H1 (cell line): ENCODE data around the gene PAN2. TPM values are rescaled to one million over a fixed set of nuclear protein-coding genes. Genes with fewer than 3 reads are reported as not detected.

Experiments
- CTCF ChIA-PET: fragments of 300-600 bp; sonication (Branson Sonifier 250); formaldehyde crosslinking; loops from one replicate; lab custom pipeline; 2021; ENCODE audit not compliant: partially characterized antibody; lab: Charles Lee
- POLR2A ChIA-PET: fragments of 300-600 bp; sonication (Branson Sonifier 250); formaldehyde crosslinking; loops from one replicate; lab custom pipeline; 2021; ENCODE audit warnings: inconsistent platforms; ENCODE audit not compliant: partially characterized antibody; lab: Charles Lee
- DNase-seq, 2 experiments: peaks; one replicate each; pipeline versions ENCODE4 v3.0.0 to v3.0.0-alpha.2; 2010 to 2022; ENCODE audit warnings: low spot score in 2 of 2, low read depth in 1 of 2, mixed read lengths in 1 of 2
- FAIRE-seq: peaks from 2 replicates; lab custom pipeline; 2011; peaks lifted over from hg19 to GRCh38; lab: Jason Lieb, UNC
- H2AFZ ChIP-seq: 2 replicates; pipeline ENCODE4 v1.8.1; 2012; ENCODE audit warnings: low read length, inconsistent platforms
- H2AK5ac ChIP-seq: 2 replicates; pipeline ENCODE4 v1.6.1; 2013; ENCODE audit warnings: low read depth, low read length
- H2BK120ac ChIP-seq: replicated peaks from 2 replicates; pipeline ENCODE3; 2013; ENCODE audit warnings: low read depth, low read length, inconsistent platforms
- H2BK12ac ChIP-seq: 2 replicates; pipeline ENCODE4 v1.6.1; 2013; ENCODE audit warnings: low read depth, low read length
- H2BK15ac ChIP-seq: 2 replicates; pipeline ENCODE4 v1.6.1; 2013; ENCODE audit warnings: low read length
- H2BK20ac ChIP-seq: 2 replicates; pipeline ENCODE4 v1.6.1; 2013; ENCODE audit warnings: low read length
- H2BK5ac ChIP-seq: 2 replicates; pipeline ENCODE4 v1.6.1; 2013; ENCODE audit warnings: low read depth, low read length
- H3K14ac ChIP-seq: 2 replicates; pipeline ENCODE4 v1.6.1; 2013; ENCODE audit warnings: inconsistent platforms; ENCODE audit not compliant: insufficient read length
- H3K18ac ChIP-seq: 2 replicates; pipeline ENCODE4 v1.6.1; 2013; ENCODE audit warnings: low read length; ENCODE audit errors: extremely low read depth
- H3K23ac ChIP-seq: 2 replicates; pipeline ENCODE4 v1.6.1; 2013; ENCODE audit warnings: inconsistent platforms; ENCODE audit not compliant: insufficient read length
- H3K23me2 ChIP-seq: 2 replicates; pipeline ENCODE4 v1.6.1; 2013; ENCODE audit warnings: low read depth, low read length
- H3K27ac ChIP-seq: 2 replicates; pipeline ENCODE4 v1.6.1; 2011; ENCODE audit warnings: low read depth, low read length, inconsistent platforms
- H3K27me3 ChIP-seq, 4 experiments: replicated peaks in 1 of 4; 1 replicate in 1 of 4; 2 replicates in 3 of 4; pipeline versions ENCODE4 v1.6.1 to v1.8.1; 2011 to 2013; ENCODE audit warnings: low read length in 3 of 4, mild to moderate bottlenecking in 3 of 4, inconsistent platforms in 2 of 4, mixed read lengths in 2 of 4, moderate library complexity in 1 of 4; ENCODE audit not compliant: control insufficient read depth in 3 of 4, insufficient read depth in 3 of 4; ENCODE audit errors: extremely low read depth in 1 of 4
- H3K36me3 ChIP-seq, 4 experiments: 2 replicates each; pipeline versions ENCODE4 v1.6.1 to v1.8.1; 2011 to 2013; ENCODE audit warnings: mild to moderate bottlenecking in 4 of 4, low read length in 3 of 4, moderate library complexity in 2 of 4, control low read depth in 1 of 4, inconsistent platforms in 1 of 4; ENCODE audit not compliant: insufficient read depth in 4 of 4, control insufficient read depth in 2 of 4
- H3K4ac ChIP-seq: replicated peaks from 2 replicates; pipeline ENCODE3; 2013; ENCODE audit warnings: low read length, low read depth, mixed read lengths, inconsistent platforms; ENCODE audit not compliant: insufficient read length
- H3K4me1 ChIP-seq, 4 experiments: replicated peaks in 1 of 4; 1 replicate in 1 of 4; 2 replicates in 3 of 4; pipeline versions ENCODE4 v1.6.1 to v1.8.1; 2011 to 2013; ENCODE audit warnings: low read length in 3 of 4, inconsistent platforms in 2 of 4, mixed read lengths in 1 of 4; ENCODE audit not compliant: insufficient read depth in 4 of 4, control insufficient read depth in 3 of 4
- H3K4me2 ChIP-seq, 2 experiments: 2 replicates each; pipeline versions ENCODE4 v1.6.1 to v1.8.1; 2011 to 2013; ENCODE audit warnings: low read depth in 2 of 2, low read length in 2 of 2, control low read depth in 1 of 2, inconsistent platforms in 1 of 2, mild to moderate bottlenecking in 1 of 2; ENCODE audit not compliant: insufficient read depth in 1 of 2
- H3K4me3 ChIP-seq, 4 experiments: fragments of 200-600, 300-600 bp in 1 of 4; sonication (generic), shearing (Covaris generic), sonication (Bioruptor Twin) in 1 of 4; 2 replicates each; pipeline versions ENCODE4 v1.5.1 to v1.8.1; 2011 to 2016; ENCODE audit warnings: low read length in 4 of 4, low read depth in 3 of 4, control low read depth in 2 of 4, inconsistent platforms in 2 of 4, mild to moderate bottlenecking in 2 of 4, mixed read lengths in 1 of 4, moderate library complexity in 1 of 4; ENCODE audit not compliant: insufficient read depth in 2 of 4; ENCODE audit errors: extremely low read depth in 1 of 4
- H3K56ac ChIP-seq: replicated peaks from 2 replicates; pipeline ENCODE3; 2013; ENCODE audit warnings: low read depth, mild to moderate bottlenecking, mixed read lengths, low read length, inconsistent platforms; ENCODE audit not compliant: insufficient read length
- H3K79me1 ChIP-seq: 2 replicates; pipeline ENCODE4 v1.6.1; 2013; ENCODE audit warnings: low read depth, low read length, control low read depth
- H3K79me2 ChIP-seq, 2 experiments: 2 replicates each; pipeline versions ENCODE4 v1.6.1 to v1.8.1; 2012 to 2013; ENCODE audit warnings: low read length in 2 of 2, mild to moderate bottlenecking in 2 of 2, inconsistent platforms in 1 of 2; ENCODE audit not compliant: insufficient read depth in 2 of 2, control insufficient read depth in 1 of 2
- H3K9ac ChIP-seq, 4 experiments: replicated peaks in 1 of 4; 1 replicate in 1 of 4; 2 replicates in 3 of 4; pipeline versions ENCODE4 v1.6.1 to v1.8.1; 2011 to 2013; ENCODE audit warnings: low read depth in 3 of 4, low read length in 3 of 4, control low read depth in 2 of 4, mild to moderate bottlenecking in 2 of 4, moderate library complexity in 2 of 4, inconsistent platforms in 1 of 4; ENCODE audit errors: extremely low read depth in 1 of 4
- H3K9me3 ChIP-seq, 2 experiments: 2 replicates each; pipeline versions ENCODE4 v1.6.1 to v1.8.1; 2012 to 2013; ENCODE audit warnings: mild to moderate bottlenecking in 2 of 2, moderate library complexity in 2 of 2, control low read depth in 1 of 2, inconsistent platforms in 1 of 2, low read depth in 1 of 2, low read length in 1 of 2, mixed read lengths in 1 of 2; ENCODE audit not compliant: insufficient read depth in 2 of 2
- H4K20me1 ChIP-seq, 2 experiments: replicated peaks in 1 of 2; 2 replicates each; pipeline versions ENCODE3 to v1.8.1; 2011 to 2013; ENCODE audit warnings: inconsistent platforms in 2 of 2, low read length in 2 of 2, mild to moderate bottlenecking in 1 of 2; ENCODE audit not compliant: insufficient read depth in 2 of 2, control insufficient read depth in 1 of 2
- H4K5ac ChIP-seq: 2 replicates; pipeline ENCODE4 v1.6.1; 2013; ENCODE audit warnings: low read length, low read depth, mixed read lengths, inconsistent platforms; ENCODE audit not compliant: insufficient read length
- H4K8ac ChIP-seq: 2 replicates; pipeline ENCODE4 v1.8.0; 2013; ENCODE audit warnings: mild to moderate bottlenecking, moderate library complexity, low read length, inconsistent platforms; ENCODE audit not compliant: insufficient read depth; ENCODE audit errors: extremely low read depth
- H4K91ac ChIP-seq: replicated peaks from 2 replicates; pipeline ENCODE3; 2013; ENCODE audit warnings: low read length, mixed read lengths, inconsistent platforms; ENCODE audit not compliant: insufficient read length
- BACH1 ChIP-seq: IDR thresholded peaks from 2 replicates; pipeline ENCODE4 v1.6.1; 2012; ENCODE audit warnings: low read length, improper control_type of control experiment
- RAD21 ChIP-seq, 2 experiments: IDR thresholded peaks in 1 of 2; conservative IDR thresholded peaks in 1 of 2; 2 replicates each; pipeline ENCODE4 v1.6.1; 2011; ENCODE audit warnings: low read depth in 2 of 2, low read length in 2 of 2, improper control_type of control experiment in 1 of 2, inconsistent platforms in 1 of 2, mild to moderate bottlenecking in 1 of 2, moderate library complexity in 1 of 2
- RXRA ChIP-seq: IDR thresholded peaks from 2 replicates; pipeline ENCODE4 v1.6.1; 2011; ENCODE audit warnings: low read depth, mild to moderate bottlenecking, low read length, moderate library complexity; ENCODE audit not compliant: insufficient read depth
- WGBS, 2 experiments: shearing (Covaris generic) in 1 of 2; methylation state at CpG; one replicate each; pipeline versions ENCODE4 v1.1.6 to v1.1.7; 2013 to 2015; ENCODE audit warnings: low lambda C conversion rate in 2 of 2, mixed read lengths in 2 of 2, inconsistent platforms in 1 of 2, low coverage in 1 of 2, missing lambda C conversion rate in 1 of 2; ENCODE audit not compliant: insufficient replicate concordance in 2 of 2, insufficient coverage in 1 of 2, insufficient read length in 1 of 2; ENCODE audit errors: extremely low coverage in 1 of 2, missing lambda C conversion rate in 1 of 2; 5-methylcytosine and 5-hydroxymethylcytosine counted together
- polyA plus RNA-seq, 7 experiments: library from polyadenylated mRNA; depleted of rRNA in 3 of 7; stranded (reverse) in 5 of 7; unstranded in 2 of 7; fragments of >200 nt in 5 of 7; fragments of 200-250 nt in 2 of 7; gene quantifications; 1 replicate in 5 of 7; 2 replicates in 1 of 7; 4 replicates in 1 of 7; pipeline versions ENCODE4 v1.2.1 to v1.2.3, GENCODE V29; 2011 to 2013; ENCODE audit warnings: missing spikeins in 2 of 7, mixed read lengths in 2 of 7
- total RNA-seq: library from RNA; stranded (reverse); fragmentation: NEBNext Ultra II Directional; extraction: Animal tissue kit (Norgen Biotek cat#: 25700); gene quantifications from 2 replicates; pipeline ENCODE4 v1.2.1, GENCODE V29; 2021

Gene PAN2
- total and polyA plus RNA-seq, 2 of the 8 experiments (the other 6 are each of a cell fraction or from before 2014, with no cell fraction given), result 29.6 to 36.7 TPM

DNA sequence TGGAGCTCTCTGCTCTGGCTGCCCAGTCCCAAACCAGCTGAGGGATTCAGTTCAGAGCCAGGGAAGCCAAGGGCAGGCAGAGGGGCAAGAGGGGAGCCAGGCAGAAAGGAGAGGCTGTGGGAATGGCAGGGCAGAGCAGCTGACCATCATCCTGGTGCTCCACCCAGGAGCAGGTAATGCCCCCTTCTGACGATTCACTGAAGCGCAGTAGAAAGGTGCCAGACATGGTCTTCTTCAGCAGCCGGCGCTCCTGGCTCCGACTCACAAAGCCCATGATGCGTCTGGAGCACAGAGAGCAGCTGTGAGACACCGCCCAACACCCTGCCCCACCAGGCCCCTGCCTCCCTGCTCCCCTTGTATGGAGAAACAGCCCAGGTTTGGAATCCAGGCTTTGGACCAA is 12.9 kb upstream of the PAN2 start:
- peaks cover 13 to 57% (median 41%) of the 10 kb centered on the region in 4 experiments for H3K36me3 ChIP-seq
- H4K20me1 ChIP-seq, result no peaks in the 10 kb centered on the region
- H3K9ac ChIP-seq, result no peak overlapping the region
- no peak overlapping the region; the same call in 1 of the 2 replicates for H2BK5ac ChIP-seq
- no peak overlapping the region for H2AK5ac ChIP-seq
- no peaks in the 10 kb centered on the region; a peak in 1 of 4 replicates for H3K9me3 ChIP-seq
- no peak overlapping the region for H3K27ac ChIP-seq
- H3K27me3 ChIP-seq, result no peaks in the 10 kb centered on the region
- no peak overlapping the region for H3K14ac ChIP-seq
- no peaks in the 10 kb centered on the region for H3K4me1 ChIP-seq
- H4K8ac ChIP-seq, result no peak overlapping the region; the same call in 1 of the 2 replicates
- POLR2A ChIA-PET, result interaction anchor here (0.7 to 5.1 kb wide), 8 partner anchors 12 to 65 kb away, joined by 3 to 26 read pairs (median 4); partner anchors contain the start of genes CNPY2, PAN2 and STAT2
- H3K56ac ChIP-seq, result no peak overlapping the region
- WGBS, 2 experiments, result 94% methylated on average over 7 of the region's 7 CpGs; no CpG with 5 or more reads in 1 of the 2 experiments
- DNase-seq, result peak in 1 of 2 experiments; percentile 63
- no peak overlapping the region for H3K4me3 ChIP-seq
- H3K79me1 ChIP-seq, result no peaks in the 10 kb centered on the region; the same call in 1 of the 2 replicates
- H3K23me2 ChIP-seq, result no peaks in the 10 kb centered on the region
- no peak overlapping the region for H2BK120ac ChIP-seq
- CTCF ChIA-PET, result interaction anchor here (0.6 to 3.5 kb wide), 15 partner anchors 9 to 1168 kb away, joined by 3 to 21 read pairs (median 5); partner anchors contain the start of genes CNPY2, IL23A, PAN2 and STAT2
- H2BK15ac ChIP-seq, result no peak overlapping the region
- H2BK12ac ChIP-seq, result no peak overlapping the region
- H3K18ac ChIP-seq, result no peak overlapping the region
- H2AFZ ChIP-seq, result no peak overlapping the region
- H2BK20ac ChIP-seq, result no peak overlapping the region
- no peak for FAIRE-seq
- no peak overlapping the region for H4K5ac ChIP-seq
- H3K4me2 ChIP-seq, result no peak overlapping the region
- H3K23ac ChIP-seq, result no peak overlapping the region
- no peak overlapping the region for H4K91ac ChIP-seq
- H3K79me2 ChIP-seq, result no peaks in the 10 kb centered on the region
- no peak overlapping the region for H3K4ac ChIP-seq
- TF ChIP-seq RAD21 (IDR thresholded peaks at IDR 0.05 in 1 of 2, conservative IDR thresholded peaks at IDR 0.05 in 1 of 2; ENCODE audit: low read depth in 2 of 2, low read length in 2 of 2) (peak; percentile 52 to 61), BACH1 (no peak), RXRA (no peak)
